Activated CD4-positive, alpha-beta T cell treated with anti-CD3 and anti-CD28 coated beads, Interleukin-10, Interleukin-2, amounts not matched to agents 100 ng/mL and 50 ng/mL, durations not matched to agents 16 hours and 8 hours (primary cell): ENCODE measurements around the gene RELA.

Experiments
- DNase-seq: peaks from one replicate; pipeline ENCODE4 v3.0.0-alpha.2; 2020

RELA gene

GRCh38 chr11:65611028-65611757 is 51.5 kb downstream of the RELA start:
- DNase-seq: no peak

GRCh38 chr11:65610404-65610803 is 52.3 kb downstream of the RELA start:
- DNase-seq: no peak

GRCh38 chr11:65609665-65610064 is 53.1 kb downstream of the RELA start:
- DNase-seq: no peak

- DNase-seq: no peak
Observed at GRCh38 chr11:65609229-65609628, 53.5 kb downstream of the RELA start.

- no peak for DNase-seq
Observed at GRCh38 chr11:65607614-65608426, 54.9 kb downstream of the RELA start.

GRCh38 chr11:65606876-65607613 is 55.7 kb downstream of the RELA start:
- DNase-seq: no peak

GRCh38 chr11:65604258-65604657 is 58.5 kb downstream of the RELA start:
- DNase-seq: no peak
